ENCODE results near the gene PTGR2. TPM values are rescaled to one million over a fixed set of nuclear protein-coding genes. Genes with fewer than 3 reads are reported as not detected.
"Not testable (repeated sequence)": the region's sequence is repeated elsewhere in the genome, so short reads cannot be mapped to it uniquely, and the experiment has no call there.

The PTGR2 gene
- total RNA-seq, 4 donors from 2014 or later = 3.3 to 34.6 (median 5.4) TPM

- Histone ChIP-seq H3K9me3 (no peaks in the 10 kb centered on the region), H3K4me1 (peaks cover 0 to 23% (median 7%) of the 10 kb centered on the region in 3 donors), H3K36me3 (no peaks in the 10 kb centered on the region), H3K27ac (no peak overlapping the region), H3K4me3 (no peak overlapping the region), H3K27me3 (no peaks in the 10 kb centered on the region)
- 70 to 80% methylated on average over 8 to 9 of the region's 9 CpGs for WGBS, 2 donors (ENCODE audit: low coverage in 1 of 2)
- no peak for TF ChIP-seq POLR2A (IDR thresholded peaks at IDR 0.05)
- TF ChIP-seq EP300 (IDR thresholded peaks at IDR 0.05) = no peak
- TF ChIP-seq, protein P1, sequence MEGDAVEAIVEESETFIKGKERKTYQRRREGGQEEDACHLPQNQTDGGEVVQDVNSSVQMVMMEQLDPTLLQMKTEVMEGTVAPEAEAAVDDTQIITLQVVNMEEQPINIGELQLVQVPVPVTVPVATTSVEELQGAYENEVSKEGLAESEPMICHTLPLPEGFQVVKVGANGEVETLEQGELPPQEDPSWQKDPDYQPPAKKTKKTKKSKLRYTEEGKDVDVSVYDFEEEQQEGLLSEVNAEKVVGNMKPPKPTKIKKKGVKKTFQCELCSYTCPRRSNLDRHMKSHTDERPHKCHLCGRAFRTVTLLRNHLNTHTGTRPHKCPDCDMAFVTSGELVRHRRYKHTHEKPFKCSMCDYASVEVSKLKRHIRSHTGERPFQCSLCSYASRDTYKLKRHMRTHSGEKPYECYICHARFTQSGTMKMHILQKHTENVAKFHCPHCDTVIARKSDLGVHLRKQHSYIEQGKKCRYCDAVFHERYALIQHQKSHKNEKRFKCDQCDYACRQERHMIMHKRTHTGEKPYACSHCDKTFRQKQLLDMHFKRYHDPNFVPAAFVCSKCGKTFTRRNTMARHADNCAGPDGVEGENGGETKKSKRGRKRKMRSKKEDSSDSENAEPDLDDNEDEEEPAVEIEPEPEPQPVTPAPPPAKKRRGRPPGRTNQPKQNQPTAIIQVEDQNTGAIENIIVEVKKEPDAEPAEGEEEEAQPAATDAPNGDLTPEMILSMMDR (IDR thresholded peaks at IDR 0.05) = no peak
- no peak for TF ChIP-seq POLR2AphosphoS5 (IDR thresholded peaks at IDR 0.05)
- peak; percentile 20 for ATAC-seq
These were observed 21.9 kb upstream of the PTGR2 start for GRCh38 chr14:73829526-73830431.

- no peak for ATAC-seq
- TF ChIP-seq, protein P1 (IDR thresholded peaks at IDR 0.05) = no peak
- TF ChIP-seq POLR2A (IDR thresholded peaks at IDR 0.05) (no peak), POLR2AphosphoS5 (IDR thresholded peaks at IDR 0.05) (no peak), EP300 (IDR thresholded peaks at IDR 0.05) (no peak)
- Histone ChIP-seq H3K36me3 (no peaks in the 10 kb centered on the region), H3K27me3 (no peaks in the 10 kb centered on the region), H3K4me1 (peaks cover 0 to 9% (median 0%) of the 10 kb centered on the region in 3 donors), H3K4me3 (no peak overlapping the region), H3K9me3 (no peaks in the 10 kb centered on the region), H3K27ac (no peak overlapping the region)
- WGBS, 2 donors (ENCODE audit: low coverage in 1 of 2) = 7 to 73% methylated on average over 1 of the region's 1 CpG
These were observed 18.6 kb upstream of the PTGR2 start for GRCh38 chr14:73833034-73833433.

DNA sequence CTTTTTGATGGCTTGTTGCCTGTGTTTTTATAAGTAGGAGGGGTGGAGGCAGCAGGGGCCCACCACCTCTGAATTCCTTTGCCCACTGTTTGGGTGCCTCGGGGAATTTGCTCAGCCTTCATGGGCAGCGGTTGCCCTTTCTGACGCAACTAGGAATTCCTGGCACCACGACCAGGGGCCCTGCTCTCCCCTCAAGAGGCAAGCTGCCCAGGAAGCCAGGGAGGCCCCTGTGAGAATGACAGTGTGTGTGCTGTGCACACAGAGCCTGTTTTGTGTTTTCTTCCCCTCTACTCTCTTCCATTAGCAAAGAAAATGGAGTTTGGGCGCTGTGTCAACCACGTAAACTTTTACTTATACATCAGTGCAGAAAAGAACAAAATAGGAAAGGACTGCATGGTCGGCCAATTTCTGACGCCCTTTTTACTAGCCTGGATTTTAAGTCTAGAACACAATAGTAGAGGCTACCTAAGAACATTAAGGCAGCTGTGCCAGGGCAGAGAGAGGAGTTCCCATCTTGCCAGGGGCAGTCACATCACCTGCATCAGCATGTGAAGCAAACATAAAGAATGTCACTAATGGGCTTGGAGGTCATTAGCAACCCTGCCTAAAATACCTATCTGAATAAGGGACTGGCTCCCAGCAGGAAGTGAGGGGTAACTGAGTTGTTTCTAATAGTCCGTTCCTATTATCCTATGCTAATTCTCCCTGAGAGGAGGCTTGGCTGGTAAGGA, 17.9 kb upstream of the PTGR2 start:
- WGBS, 2 donors (ENCODE audit: low coverage in 1 of 2) = 27 to 47% methylated on average over 5 of the region's 9 CpGs
- Histone ChIP-seq H3K4me1 (peaks cover 0 to 9% (median 0%) of the 10 kb centered on the region in 3 donors), H3K9me3 (no peaks in the 10 kb centered on the region), H3K27me3 (no peaks in the 10 kb centered on the region), H3K27ac (peak overlapping the region in 2 of 4 donors; percentile 7 to 14), H3K4me3 (no peak overlapping the region), H3K36me3 (no peaks in the 10 kb centered on the region)
- TF ChIP-seq POLR2A (IDR thresholded peaks at IDR 0.05) = no peak
- TF ChIP-seq, protein P1 (IDR thresholded peaks at IDR 0.05) = no peak
- TF ChIP-seq EP300 (IDR thresholded peaks at IDR 0.05) = no peak
- no peak for TF ChIP-seq POLR2AphosphoS5 (IDR thresholded peaks at IDR 0.05)
- ATAC-seq = no peak

DNA sequence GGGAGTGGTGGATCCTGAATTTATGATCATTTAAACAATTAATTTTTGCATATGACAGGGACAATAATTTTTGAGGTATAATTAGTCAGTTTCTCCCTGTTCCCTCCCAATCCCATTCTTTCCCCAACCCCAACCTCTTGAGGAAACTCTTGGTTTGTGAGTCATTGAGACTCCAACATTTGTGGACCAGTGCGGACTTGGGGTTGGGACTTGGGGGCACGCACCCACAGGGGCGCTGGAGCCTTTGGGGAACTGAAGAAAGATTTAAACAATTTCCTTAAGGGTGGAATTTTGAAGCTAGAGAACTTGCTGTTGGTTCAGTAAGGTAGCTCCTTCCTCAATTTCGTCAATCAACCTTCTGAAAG, 17.4 kb upstream of the PTGR2 start:
- H3K27ac ChIP-seq = no peak overlapping the region
- no peaks in the 10 kb centered on the region for H3K36me3 ChIP-seq
- TF ChIP-seq EP300 (IDR thresholded peaks at IDR 0.05) (no peak), POLR2AphosphoS5 (IDR thresholded peaks at IDR 0.05) (no peak), POLR2A (IDR thresholded peaks at IDR 0.05) (no peak)
- TF ChIP-seq, protein P1 (IDR thresholded peaks at IDR 0.05) = no peak
- H3K9me3 ChIP-seq = no peaks in the 10 kb centered on the region
- H3K27me3 ChIP-seq = no peaks in the 10 kb centered on the region
- H3K4me3 ChIP-seq = no peak overlapping the region
- 90 to 92% methylated on average over 4 of the region's 4 CpGs for WGBS, 2 donors (ENCODE audit: low coverage in 1 of 2)
- peaks cover 0 to 9% (median 0%) of the 10 kb centered on the region in 3 donors for H3K4me1 ChIP-seq
- no peak for ATAC-seq

DNA sequence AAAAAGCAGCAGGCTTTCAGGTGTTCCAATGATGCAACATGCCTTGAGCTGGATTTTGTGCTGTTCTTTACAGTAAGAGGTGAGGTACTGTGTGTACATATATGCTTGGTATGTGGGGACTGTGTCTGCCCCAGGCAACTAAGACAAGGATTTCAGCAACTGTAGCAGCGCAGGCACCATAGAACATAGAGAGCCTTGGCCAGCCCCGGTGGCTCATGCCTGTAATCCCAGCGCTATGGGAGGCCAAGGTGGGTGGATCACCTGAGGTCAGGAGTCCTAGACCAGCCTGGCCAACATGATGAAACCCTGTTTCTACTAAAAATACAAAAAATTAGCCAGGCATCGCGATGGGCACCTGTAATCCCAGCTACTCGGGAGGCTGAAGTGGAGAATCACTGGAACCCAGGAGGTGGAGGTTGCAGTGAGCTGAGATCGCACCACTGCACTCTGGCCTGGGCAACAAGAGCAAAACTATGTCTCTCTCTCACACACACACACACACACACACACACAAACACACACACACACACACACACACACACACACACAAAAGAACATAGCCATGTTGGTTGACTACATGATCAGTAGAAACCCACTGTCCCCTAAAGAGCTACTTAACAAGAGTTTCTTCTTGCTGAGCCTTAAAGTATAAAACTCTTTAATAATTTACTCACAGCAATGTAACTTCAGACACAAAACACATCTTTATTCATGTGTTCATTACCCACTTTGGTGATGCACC, 13.2 kb upstream of the PTGR2 start:
- not testable (repeated sequence) for H3K27ac ChIP-seq, H3K9me3 ChIP-seq, H3K4me1 ChIP-seq, H3K27me3 ChIP-seq, H3K36me3 ChIP-seq, H3K4me3 ChIP-seq, ATAC-seq
- 100% methylated on average over 2 of the region's 7 CpGs; no CpG with 5 or more reads in 1 of the 2 donors for WGBS, 2 donors (ENCODE audit: low coverage in 1 of 2)
